GM12878 (cell line): ENCODE data around the gene EPAS1.

Source experiments
- CHD2 ChIP-seq: IDR thresholded peaks from 2 replicates; pipeline ENCODE4 v1.6.1; 2011; ENCODE audit warnings: low read depth, low read length, improper control_type of control experiment, borderline replicate concordance
- CREM ChIP-seq: IDR thresholded peaks from 2 replicates; pipeline ENCODE4 v1.6.1; 2014; ENCODE audit warnings: antibody characterized with exemption, low read depth
- EZH2 ChIP-seq: IDR thresholded peaks from 2 replicates; pipeline ENCODE4 v1.6.1; 2012; ENCODE audit warnings: low read depth, mild to moderate bottlenecking, control low read depth, inconsistent platforms, low read length, borderline replicate concordance; ENCODE audit not compliant: control insufficient read depth
- HCFC1 ChIP-seq: fragments of 150-350 bp; IDR thresholded peaks from 2 replicates; pipeline ENCODE4 v1.6.1; 2014; ENCODE audit warnings: low read length
- LARP7 ChIP-seq: fragments of 450-650 bp; IDR thresholded peaks from 2 replicates; pipeline ENCODE4 v1.6.1; 2017; ENCODE audit warnings: mild to moderate bottlenecking
- RFX5 ChIP-seq: IDR thresholded peaks from 2 replicates; pipeline ENCODE4 v1.6.1; 2011; ENCODE audit warnings: low read depth, low read length, improper control_type of control experiment
- SMC3 ChIP-seq: IDR thresholded peaks from 2 replicates; pipeline ENCODE4 v1.6.1; 2011; ENCODE audit warnings: low read length, improper control_type of control experiment, borderline replicate concordance
- SPI1 ChIP-seq: IDR thresholded peaks from 2 replicates; pipeline ENCODE4 v1.6.1; 2011; ENCODE audit warnings: low read depth, mild to moderate bottlenecking, low read length, moderate library complexity, borderline replicate concordance; ENCODE audit not compliant: insufficient read depth
- SRF ChIP-seq, 2 experiments: IDR thresholded peaks; 2 replicates each; pipeline ENCODE4 v1.6.1; 2011; ENCODE audit warnings: low read depth in 2 of 2, low read length in 2 of 2, mild to moderate bottlenecking in 1 of 2, moderate library complexity in 1 of 2
- SUZ12 ChIP-seq: fragments of 200-600 bp; sonication (generic); IDR thresholded peaks from one replicate; pipeline ENCODE4 v1.6.1; 2018; ENCODE audit warnings: antibody characterized with exemption, mild to moderate bottlenecking; ENCODE audit not compliant: unreplicated experiment
- TF ChIP-seq, protein P1 (sequence below): IDR thresholded peaks from 2 replicates; pipeline ENCODE4 v1.6.1; 2012; ENCODE audit warnings: low read depth, low read length, improper control_type of control experiment

DNA sequence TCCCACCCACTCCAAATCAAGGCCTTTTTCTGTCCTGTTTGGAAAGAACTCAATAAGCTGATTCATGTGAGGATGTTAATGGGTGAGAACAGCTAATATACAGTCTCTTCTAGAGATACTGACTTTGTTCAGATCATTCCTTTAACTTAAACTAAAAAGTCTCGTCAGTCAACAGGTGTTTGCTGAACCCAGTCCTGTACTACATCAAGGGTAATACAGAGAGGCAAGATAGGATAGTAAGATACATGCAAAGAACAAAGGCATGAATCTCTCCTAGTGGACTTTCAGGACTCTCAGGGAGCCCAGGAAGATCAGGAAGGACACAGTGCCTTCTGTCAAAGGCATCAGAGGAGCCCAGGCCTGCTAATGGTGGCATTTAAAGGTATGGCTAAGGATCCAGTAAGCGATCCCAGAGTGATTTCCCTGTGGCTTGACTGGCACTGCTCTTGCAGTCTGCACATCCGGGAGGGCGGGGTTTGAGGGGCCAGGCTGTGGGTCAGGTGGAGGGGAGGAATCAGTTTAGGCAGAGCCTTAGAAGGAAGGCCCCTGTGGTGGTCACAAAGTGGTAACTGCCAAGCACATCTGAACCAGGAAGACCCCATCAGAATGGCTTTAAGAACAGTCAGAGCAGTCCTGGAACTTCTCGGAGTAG is 54.0 kb downstream of the EPAS1 start:
- TF ChIP-seq RFX5: no peak
- TF ChIP-seq SRF (IDR thresholded peaks at IDR 0.05; ENCODE audit: low read depth in 2 of 2, low read length in 2 of 2): no peak
- TF ChIP-seq SMC3: no peak
- TF ChIP-seq CREM: no peak
- no peak for TF ChIP-seq LARP7
- TF ChIP-seq SPI1: no peak
- TF ChIP-seq, protein P1, sequence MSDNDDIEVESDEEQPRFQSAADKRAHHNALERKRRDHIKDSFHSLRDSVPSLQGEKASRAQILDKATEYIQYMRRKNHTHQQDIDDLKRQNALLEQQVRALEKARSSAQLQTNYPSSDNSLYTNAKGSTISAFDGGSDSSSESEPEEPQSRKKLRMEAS: no peak
- TF ChIP-seq CHD2: no peak
- no peak for TF ChIP-seq HCFC1
- TF ChIP-seq SUZ12: no peak
- TF ChIP-seq EZH2: no peak
